ENCODE measurements around the gene FTSJ3.
A peak's percentile ranks its signal among the peaks of the same experiment; 100 is the strongest.

The FTSJ3 gene

GRCh38 chr17:63824362-63824761, 3.1 kb downstream of the FTSJ3 start:
- H3K4me1 ChIP-seq (ENCODE audit: control insufficient read depth, insufficient read depth, low read length, poor library complexity, severe bottlenecking), result no peaks in the 10 kb centered on the region
- 95 to 97% methylated on average over 4 to 9 of the region's 9 CpGs for WGBS, 2 experiments (ENCODE audit: insufficient coverage in 2 of 2)
- H3K9me3 ChIP-seq (ENCODE audit: control insufficient read depth, low read length), result no peaks in the 10 kb centered on the region
- H3K27ac ChIP-seq (ENCODE audit: low read depth, low read length, severe bottlenecking), result no peak overlapping the region
- H3K36me3 ChIP-seq (ENCODE audit: control insufficient read depth, insufficient read depth, low read length), result peaks cover 76% of the 10 kb centered on the region
- H3K4me3 ChIP-seq (ENCODE audit: extremely low read depth, insufficient read depth, low read length, poor library complexity, severe bottlenecking), result no peak overlapping the region

GRCh38 chr17:63823659-63824331, 3.7 kb downstream of the FTSJ3 start:
- 88 to 95% methylated on average over 10 of the region's 13 CpGs for WGBS, 2 experiments (ENCODE audit: insufficient coverage in 2 of 2)
- Histone ChIP-seq H3K36me3 (ENCODE audit: control insufficient read depth, insufficient read depth, low read length) (peaks cover 76% of the 10 kb centered on the region), H3K4me1 (ENCODE audit: control insufficient read depth, insufficient read depth, low read length, poor library complexity, severe bottlenecking) (no peaks in the 10 kb centered on the region), H3K9me3 (ENCODE audit: control insufficient read depth, low read length) (no peaks in the 10 kb centered on the region), H3K27ac (ENCODE audit: low read depth, low read length, severe bottlenecking) (no peak overlapping the region), H3K4me3 (ENCODE audit: extremely low read depth, insufficient read depth, low read length, poor library complexity, severe bottlenecking) (no peak overlapping the region)

GRCh38 chr17:63822537-63822936, 4.9 kb downstream of the FTSJ3 start:
- no peak overlapping the region for H3K4me3 ChIP-seq (ENCODE audit: extremely low read depth, insufficient read depth, low read length, poor library complexity, severe bottlenecking)
- H3K36me3 ChIP-seq (ENCODE audit: control insufficient read depth, insufficient read depth, low read length), result peaks cover 83% of the 10 kb centered on the region
- H3K9me3 ChIP-seq (ENCODE audit: control insufficient read depth, low read length), result no peaks in the 10 kb centered on the region
- no peaks in the 10 kb centered on the region for H3K4me1 ChIP-seq (ENCODE audit: control insufficient read depth, insufficient read depth, low read length, poor library complexity, severe bottlenecking)
- H3K27ac ChIP-seq (ENCODE audit: low read depth, low read length, severe bottlenecking), result no peak overlapping the region

GRCh38 chr17:63821804-63822203, 5.7 kb downstream of the FTSJ3 start:
- WGBS, 2 experiments (ENCODE audit: insufficient coverage in 2 of 2), result 92 to 94% methylated on average over 2 to 5 of the region's 6 CpGs
- no peak overlapping the region for H3K27ac ChIP-seq (ENCODE audit: low read depth, low read length, severe bottlenecking)
- H3K36me3 ChIP-seq (ENCODE audit: control insufficient read depth, insufficient read depth, low read length), result peaks cover 91% of the 10 kb centered on the region
- no peak overlapping the region for H3K4me3 ChIP-seq (ENCODE audit: extremely low read depth, insufficient read depth, low read length, poor library complexity, severe bottlenecking)
- no peaks in the 10 kb centered on the region for H3K9me3 ChIP-seq (ENCODE audit: control insufficient read depth, low read length)
- no peaks in the 10 kb centered on the region for H3K4me1 ChIP-seq (ENCODE audit: control insufficient read depth, insufficient read depth, low read length, poor library complexity, severe bottlenecking)

- Histone ChIP-seq H3K9me3 (ENCODE audit: control insufficient read depth, low read length) (no peaks in the 10 kb centered on the region), H3K4me1 (ENCODE audit: control insufficient read depth, insufficient read depth, low read length, poor library complexity, severe bottlenecking) (no peaks in the 10 kb centered on the region), H3K27ac (ENCODE audit: low read depth, low read length, severe bottlenecking) (no peak overlapping the region), H3K36me3 (ENCODE audit: control insufficient read depth, insufficient read depth, low read length) (peaks cover 98% of the 10 kb centered on the region), H3K4me3 (ENCODE audit: extremely low read depth, insufficient read depth, low read length, poor library complexity, severe bottlenecking) (no peak overlapping the region)
- 95 to 96% methylated on average over 10 of the region's 10 CpGs for WGBS, 2 experiments (ENCODE audit: insufficient coverage in 2 of 2)
Measured at GRCh38 chr17:63820963-63821561, 6.4 kb downstream of the FTSJ3 start.

- H3K4me3 ChIP-seq (ENCODE audit: extremely low read depth, insufficient read depth, low read length, poor library complexity, severe bottlenecking), result no peak overlapping the region
- no peaks in the 10 kb centered on the region for H3K4me1 ChIP-seq (ENCODE audit: control insufficient read depth, insufficient read depth, low read length, poor library complexity, severe bottlenecking)
- 94 to 95% methylated on average over 21 of the region's 21 CpGs for WGBS, 2 experiments (ENCODE audit: insufficient coverage in 2 of 2)
- H3K9me3 ChIP-seq (ENCODE audit: control insufficient read depth, low read length), result no peaks in the 10 kb centered on the region
- H3K36me3 ChIP-seq (ENCODE audit: control insufficient read depth, insufficient read depth, low read length), result peaks cover 100% of the 10 kb centered on the region
- H3K27ac ChIP-seq (ENCODE audit: low read depth, low read length, severe bottlenecking), result no peak overlapping the region
Measured at GRCh38 chr17:63819585-63820537, 7.6 kb downstream of the FTSJ3 start.

- H3K4me1 ChIP-seq (ENCODE audit: control insufficient read depth, insufficient read depth, low read length, poor library complexity, severe bottlenecking), result no peaks in the 10 kb centered on the region
- no peak overlapping the region for H3K4me3 ChIP-seq (ENCODE audit: extremely low read depth, insufficient read depth, low read length, poor library complexity, severe bottlenecking)
- 92 to 95% methylated on average over 4 of the region's 6 CpGs for WGBS, 2 experiments (ENCODE audit: insufficient coverage in 2 of 2)
- H3K36me3 ChIP-seq (ENCODE audit: control insufficient read depth, insufficient read depth, low read length), result peaks cover 99% of the 10 kb centered on the region
- H3K9me3 ChIP-seq (ENCODE audit: control insufficient read depth, low read length), result no peaks in the 10 kb centered on the region
- H3K27ac ChIP-seq (ENCODE audit: low read depth, low read length, severe bottlenecking), result peak overlapping the region; percentile 36
Measured at GRCh38 chr17:63819131-63819530, 8.3 kb downstream of the FTSJ3 start.

- H3K36me3 ChIP-seq (ENCODE audit: control insufficient read depth, insufficient read depth, low read length), result peaks cover 99% of the 10 kb centered on the region
- WGBS, 2 experiments (ENCODE audit: insufficient coverage in 2 of 2), result 97 to 98% methylated on average over 27 of the region's 27 CpGs
- no peak overlapping the region for H3K27ac ChIP-seq (ENCODE audit: low read depth, low read length, severe bottlenecking)
Measured at GRCh38 chr17:63817736-63818385, 9.6 kb downstream of the FTSJ3 start.

GRCh38 chr17:63816669-63817068, 10.8 kb downstream of the FTSJ3 start:
- peaks cover 98% of the 10 kb centered on the region for H3K36me3 ChIP-seq (ENCODE audit: control insufficient read depth, insufficient read depth, low read length)
- no peak overlapping the region for H3K4me3 ChIP-seq (ENCODE audit: extremely low read depth, insufficient read depth, low read length, poor library complexity, severe bottlenecking)
- 94 to 100% methylated on average over 3 of the region's 4 CpGs for WGBS, 2 experiments (ENCODE audit: insufficient coverage in 2 of 2)
- no peaks in the 10 kb centered on the region for H3K4me1 ChIP-seq (ENCODE audit: control insufficient read depth, insufficient read depth, low read length, poor library complexity, severe bottlenecking)
- H3K9me3 ChIP-seq (ENCODE audit: control insufficient read depth, low read length), result no peaks in the 10 kb centered on the region
- H3K27ac ChIP-seq (ENCODE audit: low read depth, low read length, severe bottlenecking), result no peak overlapping the region

More at GRCh38 chr17:63817736-63818385, 9.6 kb downstream of the FTSJ3 start:
- no peaks in the 10 kb centered on the region for H3K9me3 ChIP-seq (ENCODE audit: control insufficient read depth, low read length)
- H3K4me3 ChIP-seq (ENCODE audit: extremely low read depth, insufficient read depth, low read length, poor library complexity, severe bottlenecking), result no peak overlapping the region
- no peaks in the 10 kb centered on the region for H3K4me1 ChIP-seq (ENCODE audit: control insufficient read depth, insufficient read depth, low read length, poor library complexity, severe bottlenecking)

GRCh38 chr17:63816123-63816522, 11.3 kb downstream of the FTSJ3 start:
- H3K4me3 ChIP-seq (ENCODE audit: extremely low read depth, insufficient read depth, low read length, poor library complexity, severe bottlenecking), result no peak overlapping the region
- H3K9me3 ChIP-seq (ENCODE audit: control insufficient read depth, low read length), result no peaks in the 10 kb centered on the region
- WGBS, 2 experiments (ENCODE audit: insufficient coverage in 2 of 2), result 100% methylated on average over 2 of the region's 2 CpGs
- H3K27ac ChIP-seq (ENCODE audit: low read depth, low read length, severe bottlenecking), result no peak overlapping the region
- H3K4me1 ChIP-seq (ENCODE audit: control insufficient read depth, insufficient read depth, low read length, poor library complexity, severe bottlenecking), result no peaks in the 10 kb centered on the region
- peaks cover 98% of the 10 kb centered on the region for H3K36me3 ChIP-seq (ENCODE audit: control insufficient read depth, insufficient read depth, low read length)

Measured in mesodermal cell (in vitro differentiated cells).